Peyer's patch (tissue), 4 donors: ENCODE data around the gene TH.

Experiments
- POLR2A ChIP-seq, 2 donors: fragments of 450-650 bp; IDR thresholded peaks; one replicate each; pipeline ENCODE4 v1.5.1; 2017; ENCODE audit warnings: antibody characterized with exemption in 2 of 2, mild to moderate bottlenecking in 2 of 2, moderate library complexity in 2 of 2
- TF ChIP-seq, protein P1 (sequence below), 6 experiments: fragments of 450-650 bp in 4 of 6; fragments of 200-600 bp in 2 of 6; sonication (generic) in 1 of 6; IDR thresholded peaks; one replicate each; pipeline ENCODE4 v1.5.1; 2017 to 2019; ENCODE audit warnings: antibody characterized with exemption in 6 of 6, mild to moderate bottlenecking in 3 of 6, moderate library complexity in 1 of 6

DNA sequence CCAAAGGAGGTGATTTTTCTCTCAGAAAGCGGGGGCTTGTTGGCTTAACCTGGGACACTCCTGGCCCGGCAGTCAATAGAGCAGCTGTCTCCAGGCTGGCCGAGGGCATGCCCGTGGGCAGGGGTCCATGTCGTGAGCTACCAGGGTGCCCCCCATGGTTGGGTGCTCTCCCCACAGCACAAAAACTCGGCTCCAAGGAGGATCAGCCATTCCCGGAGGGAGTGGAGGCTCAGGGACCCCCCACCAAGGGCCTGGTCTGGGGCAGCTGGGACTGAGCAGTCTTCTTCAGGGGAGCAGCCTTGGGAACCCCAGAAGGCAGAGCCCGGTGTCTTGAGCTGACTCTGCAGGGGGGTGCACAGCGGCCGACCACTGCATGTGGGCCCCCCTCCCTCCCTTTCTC lies 20.8 kb upstream of the TH start:
- no peak for TF ChIP-seq POLR2A (IDR thresholded peaks at IDR 0.05)
- TF ChIP-seq, protein P1, sequence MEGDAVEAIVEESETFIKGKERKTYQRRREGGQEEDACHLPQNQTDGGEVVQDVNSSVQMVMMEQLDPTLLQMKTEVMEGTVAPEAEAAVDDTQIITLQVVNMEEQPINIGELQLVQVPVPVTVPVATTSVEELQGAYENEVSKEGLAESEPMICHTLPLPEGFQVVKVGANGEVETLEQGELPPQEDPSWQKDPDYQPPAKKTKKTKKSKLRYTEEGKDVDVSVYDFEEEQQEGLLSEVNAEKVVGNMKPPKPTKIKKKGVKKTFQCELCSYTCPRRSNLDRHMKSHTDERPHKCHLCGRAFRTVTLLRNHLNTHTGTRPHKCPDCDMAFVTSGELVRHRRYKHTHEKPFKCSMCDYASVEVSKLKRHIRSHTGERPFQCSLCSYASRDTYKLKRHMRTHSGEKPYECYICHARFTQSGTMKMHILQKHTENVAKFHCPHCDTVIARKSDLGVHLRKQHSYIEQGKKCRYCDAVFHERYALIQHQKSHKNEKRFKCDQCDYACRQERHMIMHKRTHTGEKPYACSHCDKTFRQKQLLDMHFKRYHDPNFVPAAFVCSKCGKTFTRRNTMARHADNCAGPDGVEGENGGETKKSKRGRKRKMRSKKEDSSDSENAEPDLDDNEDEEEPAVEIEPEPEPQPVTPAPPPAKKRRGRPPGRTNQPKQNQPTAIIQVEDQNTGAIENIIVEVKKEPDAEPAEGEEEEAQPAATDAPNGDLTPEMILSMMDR (IDR thresholded peaks at IDR 0.05), result no peak
